ENCODE measurements around the gene LIPC.

LIPC gene

GRCh38 chr15:58487041-58487723, 55.4 kb downstream of the LIPC start:
- no peak overlapping the region for H3K9ac ChIP-seq (ENCODE audit: low read length)
- H3K36me3 ChIP-seq (ENCODE audit: control insufficient read depth, insufficient read depth, low read length) = no peaks in the 10 kb centered on the region
- H3K4me1 ChIP-seq (ENCODE audit: control insufficient read depth, insufficient read depth, low read length) = no peaks in the 10 kb centered on the region
- H3K27me3 ChIP-seq (ENCODE audit: control insufficient read depth, insufficient read depth, low read length) = no peaks in the 10 kb centered on the region
- H3K4me3 ChIP-seq (ENCODE audit: low read depth, low read length) = no peak overlapping the region
- peaks cover 12% of the 10 kb centered on the region for H3K9me3 ChIP-seq (ENCODE audit: control insufficient read depth, insufficient read depth, low read depth, low read length)
- no peak overlapping the region for H3K27ac ChIP-seq (ENCODE audit: low read depth, low read length)

- peaks cover 12% of the 10 kb centered on the region for H3K9me3 ChIP-seq (ENCODE audit: control insufficient read depth, insufficient read depth, low read depth, low read length)
These were observed 55.9 kb downstream of the LIPC start for GRCh38 chr15:58487724-58488120.

GRCh38 chr15:58489289-58490085, 57.7 kb downstream of the LIPC start:
- no peaks in the 10 kb centered on the region for H3K36me3 ChIP-seq (ENCODE audit: control insufficient read depth, insufficient read depth, low read length)
- no peaks in the 10 kb centered on the region for H3K27me3 ChIP-seq (ENCODE audit: control insufficient read depth, insufficient read depth, low read length)
- no peak overlapping the region for H3K27ac ChIP-seq (ENCODE audit: low read depth, low read length)
- H3K9me3 ChIP-seq (ENCODE audit: control insufficient read depth, insufficient read depth, low read depth, low read length) = peaks cover 12% of the 10 kb centered on the region
- H3K4me3 ChIP-seq (ENCODE audit: low read depth, low read length) = no peak overlapping the region
- H3K4me1 ChIP-seq (ENCODE audit: control insufficient read depth, insufficient read depth, low read length) = no peaks in the 10 kb centered on the region
- H3K9ac ChIP-seq (ENCODE audit: low read length) = no peak overlapping the region

More at GRCh38 chr15:58487724-58488120, 55.9 kb downstream of the LIPC start:
- no peaks in the 10 kb centered on the region for H3K36me3 ChIP-seq (ENCODE audit: control insufficient read depth, insufficient read depth, low read length)
- H3K27me3 ChIP-seq (ENCODE audit: control insufficient read depth, insufficient read depth, low read length) = no peaks in the 10 kb centered on the region
- no peaks in the 10 kb centered on the region for H3K4me1 ChIP-seq (ENCODE audit: control insufficient read depth, insufficient read depth, low read length)
- no peak overlapping the region for H3K9ac ChIP-seq (ENCODE audit: low read length)
- H3K4me3 ChIP-seq (ENCODE audit: low read depth, low read length) = no peak overlapping the region
- H3K27ac ChIP-seq (ENCODE audit: low read depth, low read length) = no peak overlapping the region

DNA sequence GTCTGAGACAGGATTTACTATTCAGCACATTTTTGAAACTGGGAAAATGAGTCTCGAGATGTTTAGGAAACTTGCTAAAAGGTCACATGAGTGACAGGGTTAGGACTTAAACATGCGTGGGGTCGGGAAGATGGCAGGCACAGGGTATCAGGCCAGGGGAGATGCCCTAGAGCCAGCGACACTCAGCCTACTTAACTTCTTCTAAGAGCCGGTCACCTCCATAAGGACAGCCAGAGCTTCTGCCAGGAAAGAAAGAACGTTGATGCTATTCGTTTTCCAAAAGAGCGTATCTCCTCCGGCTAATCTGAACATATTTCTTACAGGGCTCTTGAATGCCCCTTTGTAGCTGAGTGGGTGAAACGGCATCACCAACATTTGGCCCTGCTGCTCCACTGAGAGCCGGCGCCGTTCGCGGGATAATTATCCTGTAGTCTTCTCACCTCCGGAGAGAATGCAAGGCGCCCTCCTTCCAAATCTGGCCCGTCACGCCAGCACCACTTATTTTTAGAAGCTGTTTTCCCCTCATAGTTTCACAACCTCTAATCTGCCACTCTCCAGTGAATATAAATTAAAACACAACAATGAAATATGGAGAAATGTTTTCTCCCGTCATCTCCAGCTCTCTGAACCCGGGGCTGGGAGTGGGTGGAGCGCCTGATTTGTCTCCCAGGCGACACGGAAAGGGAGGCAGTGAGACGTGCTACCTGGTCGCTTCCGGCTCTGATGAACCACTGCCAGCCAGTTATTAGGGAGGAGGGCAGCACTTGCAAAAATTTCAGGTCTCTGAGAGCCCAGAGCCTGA, 58.5 kb downstream of the LIPC start:
- Histone ChIP-seq H3K9me3 (ENCODE audit: control insufficient read depth, insufficient read depth, low read depth, low read length) (peaks cover 12% of the 10 kb centered on the region), H3K27ac (ENCODE audit: low read depth, low read length) (no peak overlapping the region), H3K9ac (ENCODE audit: low read length) (no peak overlapping the region)

GRCh38 chr15:58490888-58491473, 59.2 kb downstream of the LIPC start:
- Histone ChIP-seq H3K4me3 (ENCODE audit: low read depth, low read length) (no peak overlapping the region), H3K27ac (ENCODE audit: low read depth, low read length) (no peak overlapping the region), H3K9me3 (ENCODE audit: control insufficient read depth, insufficient read depth, low read depth, low read length) (peaks cover 12% of the 10 kb centered on the region), H3K27me3 (ENCODE audit: control insufficient read depth, insufficient read depth, low read length) (no peaks in the 10 kb centered on the region), H3K36me3 (ENCODE audit: control insufficient read depth, insufficient read depth, low read length) (no peaks in the 10 kb centered on the region), H3K9ac (ENCODE audit: low read length) (no peak overlapping the region), H3K4me1 (ENCODE audit: control insufficient read depth, insufficient read depth, low read length) (no peaks in the 10 kb centered on the region)

More for the DNA sequence above, 58.5 kb downstream of the LIPC start:
- no peak overlapping the region for H3K4me3 ChIP-seq (ENCODE audit: low read depth, low read length)
- no peaks in the 10 kb centered on the region for H3K4me1 ChIP-seq (ENCODE audit: control insufficient read depth, insufficient read depth, low read length)
- no peaks in the 10 kb centered on the region for H3K36me3 ChIP-seq (ENCODE audit: control insufficient read depth, insufficient read depth, low read length)
- no peaks in the 10 kb centered on the region for H3K27me3 ChIP-seq (ENCODE audit: control insufficient read depth, insufficient read depth, low read length)

- Histone ChIP-seq H3K4me3 (ENCODE audit: low read depth, low read length) (no peak overlapping the region), H3K9ac (ENCODE audit: low read length) (no peak overlapping the region), H3K9me3 (ENCODE audit: control insufficient read depth, insufficient read depth, low read depth, low read length) (peaks cover 12% of the 10 kb centered on the region), H3K4me1 (ENCODE audit: control insufficient read depth, insufficient read depth, low read length) (no peaks in the 10 kb centered on the region), H3K36me3 (ENCODE audit: control insufficient read depth, insufficient read depth, low read length) (no peaks in the 10 kb centered on the region), H3K27ac (ENCODE audit: low read depth, low read length) (no peak overlapping the region), H3K27me3 (ENCODE audit: control insufficient read depth, insufficient read depth, low read length) (no peaks in the 10 kb centered on the region)
These were observed 59.9 kb downstream of the LIPC start for GRCh38 chr15:58491499-58492202.

GRCh38 chr15:58492661-58493397, 61.0 kb downstream of the LIPC start:
- Histone ChIP-seq H3K9ac (ENCODE audit: low read length) (no peak overlapping the region), H3K4me1 (ENCODE audit: control insufficient read depth, insufficient read depth, low read length) (no peaks in the 10 kb centered on the region), H3K36me3 (ENCODE audit: control insufficient read depth, insufficient read depth, low read length) (no peaks in the 10 kb centered on the region), H3K9me3 (ENCODE audit: control insufficient read depth, insufficient read depth, low read depth, low read length) (peaks cover 12% of the 10 kb centered on the region), H3K27ac (ENCODE audit: low read depth, low read length) (no peak overlapping the region), H3K27me3 (ENCODE audit: control insufficient read depth, insufficient read depth, low read length) (no peaks in the 10 kb centered on the region), H3K4me3 (ENCODE audit: low read depth, low read length) (no peak overlapping the region)

DNA sequence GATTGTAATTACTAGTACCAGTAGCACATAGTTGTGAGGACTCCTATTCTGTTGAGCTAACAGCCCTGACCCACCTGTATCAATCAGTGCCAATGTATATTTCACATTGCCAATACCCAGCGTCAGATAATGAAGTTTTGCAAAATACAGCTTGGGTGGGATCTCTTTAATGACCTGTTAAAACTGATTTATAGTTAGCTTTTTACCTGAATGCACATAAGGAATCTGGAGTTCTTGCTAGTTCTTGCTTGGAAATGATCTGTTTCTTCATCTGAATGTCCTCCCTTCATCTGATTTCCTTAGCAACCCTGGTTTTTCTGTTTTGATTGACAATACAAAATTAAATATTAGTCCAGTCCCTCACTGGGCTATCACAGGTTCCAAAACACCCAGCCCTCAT, 62.8 kb downstream of the LIPC start:
- no peaks in the 10 kb centered on the region for H3K36me3 ChIP-seq (ENCODE audit: control insufficient read depth, insufficient read depth, low read length)
- no peak overlapping the region for H3K9ac ChIP-seq (ENCODE audit: low read length)
- H3K9me3 ChIP-seq (ENCODE audit: control insufficient read depth, insufficient read depth, low read depth, low read length) = peaks cover 7% of the 10 kb centered on the region
- no peak overlapping the region for H3K27ac ChIP-seq (ENCODE audit: low read depth, low read length)
- no peak overlapping the region for H3K4me3 ChIP-seq (ENCODE audit: low read depth, low read length)
- H3K4me1 ChIP-seq (ENCODE audit: control insufficient read depth, insufficient read depth, low read length) = no peaks in the 10 kb centered on the region
- H3K27me3 ChIP-seq (ENCODE audit: control insufficient read depth, insufficient read depth, low read length) = no peaks in the 10 kb centered on the region

DNA sequence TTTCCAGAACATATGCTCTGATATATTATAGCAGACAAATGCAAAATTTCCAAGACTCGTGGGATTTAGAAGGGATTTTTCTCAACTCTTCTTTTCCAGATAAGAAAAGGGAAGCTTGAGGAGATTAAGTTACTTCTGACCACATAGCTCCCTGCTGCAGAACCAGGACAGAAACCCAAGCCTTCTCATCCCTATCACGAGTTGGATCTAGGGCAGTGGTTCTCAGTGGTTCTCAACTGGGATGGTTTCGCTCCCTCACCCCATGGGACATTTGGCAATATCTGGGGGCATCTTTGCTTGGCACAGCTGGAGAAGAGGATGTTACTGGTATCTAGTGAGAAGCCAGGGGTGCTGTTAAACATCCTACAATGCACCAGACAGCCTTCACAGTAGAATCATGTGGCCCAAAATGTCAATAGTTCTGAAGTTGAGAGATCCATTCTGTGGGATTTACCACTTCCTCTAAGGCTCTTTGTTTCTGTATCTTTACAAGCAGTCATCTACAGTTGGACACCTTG, 64.2 kb downstream of the LIPC start:
- H3K27ac ChIP-seq (ENCODE audit: low read depth, low read length) = no peak overlapping the region

More for the DNA sequence above, 64.2 kb downstream of the LIPC start:
- Histone ChIP-seq H3K9me3 (ENCODE audit: control insufficient read depth, insufficient read depth, low read depth, low read length) (no peaks in the 10 kb centered on the region), H3K36me3 (ENCODE audit: control insufficient read depth, insufficient read depth, low read length) (no peaks in the 10 kb centered on the region), H3K4me1 (ENCODE audit: control insufficient read depth, insufficient read depth, low read length) (no peaks in the 10 kb centered on the region), H3K27me3 (ENCODE audit: control insufficient read depth, insufficient read depth, low read length) (no peaks in the 10 kb centered on the region), H3K9ac (ENCODE audit: low read length) (no peak overlapping the region), H3K4me3 (ENCODE audit: low read depth, low read length) (no peak overlapping the region)

Data from HUES6 (cell line).